Heart right ventricle (tissue), 16 donors: Measurements from ENCODE around the gene RRM1. TPM values are rescaled to one million over a fixed set of nuclear protein-coding genes. Genes with fewer than 3 reads are reported as not detected.
"Not testable (repeated sequence)": the region's sequence is repeated elsewhere in the genome, so short reads cannot be mapped to it uniquely, and the experiment has no call there.

Source experiments
- ATAC-seq, 8 donors: fragments of 200-7000 bp; cut with Tn5 transposase; one replicate each; pipeline ENCODE4 v1.9.1; 2020; ENCODE audit warnings: mild to moderate bottlenecking in 8 of 8, moderate library complexity in 8 of 8, moderate number of reproducible peaks in 1 of 8
- DNase-seq, 2 donors: peaks; one replicate each; pipeline ENCODE4 v3.0.0-alpha.2; 2020
- H3K27ac ChIP-seq, 10 donors: fragments of 200-600 bp; sonication (generic) in 2 of 10; one replicate each; pipeline versions ENCODE4 v1.5.0 to v1.8.0; 2020 to 2022; ENCODE audit warnings: mild to moderate bottlenecking in 3 of 10
- H3K27me3 ChIP-seq, 7 donors: fragments of 200-600 bp; one replicate each; pipeline ENCODE4 v1.8.0; 2021 to 2022; ENCODE audit warnings: mild to moderate bottlenecking in 2 of 7
- H3K36me3 ChIP-seq, 9 donors: fragments of 200-600 bp; sonication (generic) in 1 of 9; one replicate each; pipeline versions ENCODE4 v1.5.0 to v1.8.0; 2020 to 2022; ENCODE audit warnings: mild to moderate bottlenecking in 2 of 9
- H3K4me1 ChIP-seq, 9 donors: fragments of 200-600 bp; sonication (generic) in 1 of 9; one replicate each; pipeline versions ENCODE4 v1.5.0 to v1.8.0; 2020 to 2022; ENCODE audit warnings: mild to moderate bottlenecking in 4 of 9
- H3K4me3 ChIP-seq, 10 donors: fragments of 200-600 bp; sonication (generic) in 2 of 10; one replicate each; pipeline versions ENCODE4 v1.5.0 to v1.8.0; 2020 to 2022; ENCODE audit warnings: mild to moderate bottlenecking in 7 of 10, moderate library complexity in 2 of 10
- H3K9me3 ChIP-seq, 11 donors: fragments of 200-600 bp in 10 of 11; sonication (generic) in 2 of 11; one replicate each; pipeline versions ENCODE4 v1.5.0 to v1.8.0; 2013 to 2022; ENCODE audit warnings: mild to moderate bottlenecking in 2 of 11, control low read depth in 1 of 11, moderate library complexity in 1 of 11
- WGBS, 2 donors: extraction: QIAGEN DNeasy Blood & Tissue Kit; methylation state at CpG; one replicate each; pipeline ENCODE4 v1.1.7; 2013; ENCODE audit warnings: inconsistent platforms in 1 of 2; 5-methylcytosine and 5-hydroxymethylcytosine counted together
- intact Hi-C, 10 donors: fragments of 100-400 bp; cut with DNase I; formaldehyde crosslinking; loops; one replicate each; pipeline versions ENCODE4 v1.11.1 to v1.14.2; 2022
- polyA plus RNA-seq, 2 donors: library from polyadenylated mRNA; stranded (reverse); fragments of 200-250 nt; gene quantifications; one replicate each; pipeline ENCODE4 v1.2.3, GENCODE V29; 2013
- total RNA-seq, 10 donors: library from RNA; stranded (reverse); fragmentation: NEBNext Ultra II Directional in 3 of 10; extraction: Animal tissue kit (Norgen Biotek cat#: 25700) in 3 of 10; gene quantifications; one replicate each; pipeline versions ENCODE4 v1.2.1 to v1.2.4, GENCODE V29; 2021 to 2023
- TF ChIP-seq, protein P1 (sequence below), 9 donors: fragments of 200-600 bp; sonication (generic) in 2 of 9; IDR thresholded peaks; one replicate each; pipeline versions ENCODE4 v1.5.0 to v1.8.0; 2021 to 2022; ENCODE audit warnings: antibody characterized with exemption in 9 of 9, mild to moderate bottlenecking in 5 of 9, moderate library complexity in 1 of 9
- donor health status: Arrhythmogenic right ventricular cardiomyopathy.
- donor health status: ischemic (EF 13 %, LVEDD 7.1; RV severe dilation, severe dysfunction).
- donor health status: healthy with polysubstance abuse.
- donor health status: DM: no; HTN: yes; CAD: no.
- donor health status: DM: no; HTN: no; CAD: no.
- donor health status: ischemic (EF 25% LVEDD 6.9; RV normal size, moderate dysfunction).
- donor health status: ischemic (EF 25% LVEDD 5.7; RV mildly dilated, moderate dysfunction).
- donor health status: healthy.
- donor health status: DM: yes; HTN: yes; CAD: no.
- donor health status: Ischemic cardiomyopathy.
- donor health status: ischemic (EF 35%, LVEDD 5.7; RV mildly dilated, moderate dysfunction).
- donor health status: nonischemic (EF 11% LVEDD 7.7; RV severe dilation, severe dysfunction).
- donor health status: DM: yes; HTN: yes; CAD: no.
- donor health status: PGD.
- donor health status: ischemic (EF 29% LVEDD 5.4; RV normal size, mild dysfunction).
- donor health status: nonischemic (EF 23%, LVEDD 6.1; RV moderate dilation, normal function).

RRM1 gene
- total and polyA plus RNA-seq, 12 donors = 3.7 to 36.6 (median 27.7) TPM

DNA sequence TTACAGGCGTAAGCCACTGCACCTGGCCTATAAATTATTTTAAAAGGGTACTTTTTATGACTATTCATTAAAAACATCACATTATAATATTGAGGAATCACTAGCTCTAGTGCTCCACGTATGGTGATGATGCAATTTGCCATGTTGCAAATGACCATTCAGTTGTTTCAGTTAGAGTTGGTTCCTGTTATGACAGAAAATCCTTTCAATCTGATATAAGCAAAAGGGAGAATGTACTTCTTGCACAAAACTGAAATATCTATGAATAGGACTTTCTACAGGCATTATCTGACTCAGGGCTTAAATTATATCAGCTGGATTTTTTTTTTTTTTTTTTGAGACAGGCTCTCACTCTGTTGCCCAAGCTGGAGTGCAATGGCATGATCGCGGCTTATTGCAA is 45.6 kb upstream of the RRM1 start:
- Histone ChIP-seq H3K27ac (no peak overlapping the region), H3K27me3 (no peaks in the 10 kb centered on the region), H3K4me1 (peaks cover 0 to 19% (median 15%) of the 10 kb centered on the region in 9 donors), H3K4me3 (no peak overlapping the region), H3K36me3 (no peaks in the 10 kb centered on the region), H3K9me3 (peaks cover 0 to 3% (median 0%) of the 10 kb centered on the region in 11 donors)
- no peak for ATAC-seq
- TF ChIP-seq, protein P1, sequence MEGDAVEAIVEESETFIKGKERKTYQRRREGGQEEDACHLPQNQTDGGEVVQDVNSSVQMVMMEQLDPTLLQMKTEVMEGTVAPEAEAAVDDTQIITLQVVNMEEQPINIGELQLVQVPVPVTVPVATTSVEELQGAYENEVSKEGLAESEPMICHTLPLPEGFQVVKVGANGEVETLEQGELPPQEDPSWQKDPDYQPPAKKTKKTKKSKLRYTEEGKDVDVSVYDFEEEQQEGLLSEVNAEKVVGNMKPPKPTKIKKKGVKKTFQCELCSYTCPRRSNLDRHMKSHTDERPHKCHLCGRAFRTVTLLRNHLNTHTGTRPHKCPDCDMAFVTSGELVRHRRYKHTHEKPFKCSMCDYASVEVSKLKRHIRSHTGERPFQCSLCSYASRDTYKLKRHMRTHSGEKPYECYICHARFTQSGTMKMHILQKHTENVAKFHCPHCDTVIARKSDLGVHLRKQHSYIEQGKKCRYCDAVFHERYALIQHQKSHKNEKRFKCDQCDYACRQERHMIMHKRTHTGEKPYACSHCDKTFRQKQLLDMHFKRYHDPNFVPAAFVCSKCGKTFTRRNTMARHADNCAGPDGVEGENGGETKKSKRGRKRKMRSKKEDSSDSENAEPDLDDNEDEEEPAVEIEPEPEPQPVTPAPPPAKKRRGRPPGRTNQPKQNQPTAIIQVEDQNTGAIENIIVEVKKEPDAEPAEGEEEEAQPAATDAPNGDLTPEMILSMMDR (IDR thresholded peaks at IDR 0.05) = no peak
- intact Hi-C loops = loop anchor here in 1 of 10 donors (10.0 kb wide), 1 partner anchor 104 kb away; no protein-coding TSS in a partner anchor
- whole genome bisulfite sequencing, 2 donors = 86 to 94% methylated on average over 4 of the region's 4 CpGs
- no peak for DNase-seq

DNA sequence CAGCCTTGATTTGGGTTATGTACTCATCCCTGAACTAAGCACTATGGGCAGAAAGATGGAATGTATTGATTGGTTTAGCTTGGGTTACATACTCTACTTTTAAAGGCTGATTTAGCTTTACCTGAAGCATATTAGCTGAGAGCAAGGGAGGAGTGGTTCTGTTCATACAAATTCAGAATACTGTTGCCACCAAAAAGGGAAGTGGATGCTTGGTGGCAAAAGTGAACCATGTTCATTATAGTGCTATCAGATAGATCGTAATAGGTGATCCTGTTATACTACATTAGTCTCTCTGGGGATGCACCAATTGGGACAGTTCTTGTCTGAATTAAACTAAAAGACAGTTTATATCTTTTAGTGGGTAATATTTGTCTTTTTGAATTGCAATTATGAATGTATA is 44.5 kb upstream of the RRM1 start:
- intact Hi-C loops = no loop called here
- no peaks in the 10 kb centered on the region for H3K27me3 ChIP-seq
- H3K9me3 ChIP-seq = peaks cover 0 to 3% (median 0%) of the 10 kb centered on the region in 11 donors
- DNase-seq = no peak
- WGBS, 2 donors = 98 to 100% methylated on average over 1 of the region's 1 CpG
- no peaks in the 10 kb centered on the region for H3K36me3 ChIP-seq
- no peak for ATAC-seq
- TF ChIP-seq, protein P1 (IDR thresholded peaks at IDR 0.05) = no peak
- H3K4me1 ChIP-seq = peaks cover 0 to 8% (median 4%) of the 10 kb centered on the region in 9 donors
- no peak overlapping the region for H3K4me3 ChIP-seq
- H3K27ac ChIP-seq = no peak overlapping the region

DNA sequence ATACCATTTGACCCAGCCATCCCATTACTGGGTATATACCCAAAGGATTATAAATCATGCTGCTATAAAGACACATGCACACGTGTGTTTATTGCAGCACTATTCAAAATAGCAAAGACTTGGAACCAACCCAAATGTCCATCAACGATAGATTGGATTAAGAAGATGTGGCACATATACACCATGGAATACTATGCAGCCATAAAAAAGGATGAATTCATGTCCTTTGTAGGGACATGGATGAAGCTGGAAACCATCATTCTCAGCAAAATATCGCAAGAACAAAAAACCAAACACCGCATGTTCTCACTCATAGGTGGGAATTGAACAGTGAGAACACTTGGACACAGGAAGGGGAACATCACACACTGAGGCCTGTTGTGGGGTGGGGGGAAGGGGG is 41.4 kb upstream of the RRM1 start:
- H3K4me3 ChIP-seq, intact Hi-C loops, H3K27me3 ChIP-seq: not testable (repeated sequence)

DNA sequence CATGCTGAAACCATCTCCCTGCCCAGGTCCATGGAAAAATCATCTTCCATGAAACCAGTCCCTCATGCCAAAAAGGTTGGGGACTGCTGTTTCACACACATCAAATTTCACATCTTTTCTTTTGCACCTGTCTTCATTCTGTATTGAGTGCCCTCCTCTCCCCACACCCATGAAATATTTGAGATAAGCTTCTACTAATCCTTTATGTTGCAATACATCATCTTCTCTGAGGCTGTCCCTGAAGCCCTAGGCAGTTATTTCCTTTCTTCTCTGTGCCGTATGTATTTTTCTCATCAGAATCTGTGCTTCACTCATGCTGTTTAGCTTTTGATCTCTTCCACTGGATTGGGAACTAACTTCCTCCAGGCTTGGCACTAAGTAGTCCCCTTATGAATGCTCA is 40.0 kb upstream of the RRM1 start:
- ATAC-seq (no peak), DNase-seq (no peak)
- intact Hi-C loops = no loop called here
- peaks cover 0 to 21% (median 7%) of the 10 kb centered on the region in 9 donors for H3K4me1 ChIP-seq
- no peaks in the 10 kb centered on the region for H3K27me3 ChIP-seq
- H3K36me3 ChIP-seq = peaks cover 0 to 31% (median 7%) of the 10 kb centered on the region in 9 donors
- 82 to 89% methylated on average over 1 of the region's 1 CpG for WGBS, 2 donors
- TF ChIP-seq, protein P1 (IDR thresholded peaks at IDR 0.05) = no peak
- H3K4me3 ChIP-seq = no peak overlapping the region
- H3K27ac ChIP-seq = no peak overlapping the region
- H3K9me3 ChIP-seq = peaks cover 0 to 3% (median 0%) of the 10 kb centered on the region in 11 donors

More for the DNA sequence above, 41.4 kb upstream of the RRM1 start:
- WGBS, 2 donors = 86 to 99% methylated on average over 4 of the region's 4 CpGs
- H3K27ac ChIP-seq, H3K9me3 ChIP-seq, DNase-seq, ATAC-seq: not testable (repeated sequence)
- H3K36me3 ChIP-seq = peaks cover 0 to 22% (median 0%) of the 10 kb centered on the region in 9 donors
- H3K4me1 ChIP-seq = peaks cover 0 to 16% (median 5%) of the 10 kb centered on the region in 9 donors

DNA sequence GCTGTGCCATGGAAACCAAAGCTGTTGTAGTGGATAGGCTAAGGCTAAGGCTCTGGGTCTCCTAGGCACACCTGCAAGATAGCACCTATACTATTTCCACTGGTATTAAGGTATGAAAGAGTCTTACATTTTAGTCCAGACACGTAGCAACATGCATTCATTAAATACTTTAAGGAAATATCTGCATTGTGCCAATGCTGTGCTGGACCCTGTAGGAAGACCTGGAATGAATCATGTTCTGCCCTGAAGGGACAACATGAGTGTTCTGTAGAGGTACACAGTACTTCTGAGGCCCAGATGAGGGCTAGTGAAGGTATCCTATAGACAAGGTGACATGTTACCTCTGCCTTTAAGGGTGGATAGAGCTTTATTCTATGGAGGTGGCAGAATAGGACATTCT is 35.2 kb upstream of the RRM1 start:
- intact Hi-C loops = no loop called here
- H3K4me1 ChIP-seq = peaks cover 0 to 29% (median 18%) of the 10 kb centered on the region in 9 donors
- H3K9me3 ChIP-seq = no peaks in the 10 kb centered on the region
- WGBS, 2 donors = 90 to 100% methylated on average over 1 of the region's 1 CpG
- TF ChIP-seq, protein P1 (IDR thresholded peaks at IDR 0.05) = no peak
- H3K4me3 ChIP-seq = no peak overlapping the region
- no peak overlapping the region for H3K27ac ChIP-seq
- no peaks in the 10 kb centered on the region for H3K27me3 ChIP-seq
- ATAC-seq (no peak), DNase-seq (no peak)
- H3K36me3 ChIP-seq = peaks cover 0 to 60% (median 13%) of the 10 kb centered on the region in 9 donors
